ENCODE measurements around the gene IGSF23. TPM values are rescaled to one million over a fixed set of nuclear protein-coding genes. Genes with fewer than 3 reads are reported as not detected.
"Not testable (repeated sequence)": the region's sequence is repeated elsewhere in the genome, so short reads cannot be mapped to it uniquely, and the experiment has no call there.

Gene IGSF23
- total RNA-seq, 1 donor = not detected

GRCh38 chr19:44607917-44608316, 5.4 kb upstream of the IGSF23 start:
- H3K36me3 ChIP-seq (ENCODE audit: insufficient read depth, low read length) = no peaks in the 10 kb centered on the region
- no peak for DNase-seq (ENCODE audit: insufficient read length, low spot score, missing footprints)
- peaks cover 32% of the 10 kb centered on the region for H3K4me1 ChIP-seq (ENCODE audit: insufficient read depth, low read length)
- peak overlapping the region; percentile 29 for H2AFZ ChIP-seq (ENCODE audit: low read length)
- H3K27me3 ChIP-seq (ENCODE audit: insufficient read depth, low read length) = no peaks in the 10 kb centered on the region
- H3K9me3 ChIP-seq (ENCODE audit: low read depth, low read length) = no peaks in the 10 kb centered on the region
- no peak overlapping the region for H3K4me3 ChIP-seq (ENCODE audit: insufficient read depth, low read length)
- no peak for TF ChIP-seq CTCF (IDR thresholded peaks at IDR 0.05; ENCODE audit: extremely low read depth, low read depth, low read length)
- H4K20me1 ChIP-seq (ENCODE audit: insufficient read depth, low read length) = no peaks in the 10 kb centered on the region
- H3K4me2 ChIP-seq (ENCODE audit: insufficient read depth, low read length) = peak overlapping the region; percentile 43
- peak overlapping the region; percentile 14 for H3K27ac ChIP-seq (ENCODE audit: low read depth, low read length)
- H3K79me2 ChIP-seq (ENCODE audit: insufficient read depth, low read length) = no peaks in the 10 kb centered on the region

GRCh38 chr19:44608391-44608821, 5.0 kb upstream of the IGSF23 start:
- H3K27me3 ChIP-seq (ENCODE audit: insufficient read depth, low read length) = no peaks in the 10 kb centered on the region
- no peak for DNase-seq (ENCODE audit: insufficient read length, low spot score, missing footprints)
- H3K79me2 ChIP-seq (ENCODE audit: insufficient read depth, low read length) = no peaks in the 10 kb centered on the region
- peaks cover 28% of the 10 kb centered on the region for H3K4me1 ChIP-seq (ENCODE audit: insufficient read depth, low read length)
- H3K4me2 ChIP-seq (ENCODE audit: insufficient read depth, low read length) = peak overlapping the region; percentile 43
- H3K27ac ChIP-seq (ENCODE audit: low read depth, low read length) = peak overlapping the region; percentile 14
- H2AFZ ChIP-seq (ENCODE audit: low read length) = no peak overlapping the region
- no peak for TF ChIP-seq CTCF (IDR thresholded peaks at IDR 0.05; ENCODE audit: extremely low read depth, low read depth, low read length)
- no peaks in the 10 kb centered on the region for H3K36me3 ChIP-seq (ENCODE audit: insufficient read depth, low read length)
- H3K4me3 ChIP-seq (ENCODE audit: insufficient read depth, low read length) = no peak overlapping the region
- H3K9me3 ChIP-seq (ENCODE audit: low read depth, low read length) = no peaks in the 10 kb centered on the region
- H4K20me1 ChIP-seq (ENCODE audit: insufficient read depth, low read length) = no peaks in the 10 kb centered on the region

GRCh38 chr19:44609219-44609618, 4.1 kb upstream of the IGSF23 start:
- Histone ChIP-seq H3K27ac (ENCODE audit: low read depth, low read length) (no peak overlapping the region), H3K4me3 (ENCODE audit: insufficient read depth, low read length) (no peak overlapping the region), H3K36me3 (ENCODE audit: insufficient read depth, low read length) (no peaks in the 10 kb centered on the region), H3K4me2 (ENCODE audit: insufficient read depth, low read length) (no peak overlapping the region), H2AFZ (ENCODE audit: low read length) (no peak overlapping the region), H4K20me1 (ENCODE audit: insufficient read depth, low read length) (no peaks in the 10 kb centered on the region), H3K27me3 (ENCODE audit: insufficient read depth, low read length) (no peaks in the 10 kb centered on the region), H3K79me2 (ENCODE audit: insufficient read depth, low read length) (no peaks in the 10 kb centered on the region), H3K9me3 (ENCODE audit: low read depth, low read length) (no peaks in the 10 kb centered on the region), H3K4me1 (ENCODE audit: insufficient read depth, low read length) (peaks cover 19% of the 10 kb centered on the region)
- no peak for TF ChIP-seq CTCF (IDR thresholded peaks at IDR 0.05; ENCODE audit: extremely low read depth, low read depth, low read length)
- no peak for DNase-seq (ENCODE audit: insufficient read length, low spot score, missing footprints)

- not testable (repeated sequence) for H3K79me2 ChIP-seq (ENCODE audit: insufficient read depth, low read length); H3K9me3 ChIP-seq (ENCODE audit: low read depth, low read length); H3K27ac ChIP-seq (ENCODE audit: low read depth, low read length); H2AFZ ChIP-seq (ENCODE audit: low read length); H3K36me3 ChIP-seq (ENCODE audit: insufficient read depth, low read length); DNase-seq (ENCODE audit: insufficient read length, low spot score, missing footprints); H4K20me1 ChIP-seq (ENCODE audit: insufficient read depth, low read length); H3K27me3 ChIP-seq (ENCODE audit: insufficient read depth, low read length); H3K4me2 ChIP-seq (ENCODE audit: insufficient read depth, low read length); H3K4me3 ChIP-seq (ENCODE audit: insufficient read depth, low read length)
- TF ChIP-seq CTCF (IDR thresholded peaks at IDR 0.05; ENCODE audit: extremely low read depth, low read depth, low read length) = peak; percentile 52
- H3K4me1 ChIP-seq (ENCODE audit: insufficient read depth, low read length) = peaks cover 18% of the 10 kb centered on the region
These were observed 2.9 kb upstream of the IGSF23 start for GRCh38 chr19:44610497-44610896.
